Chondrocyte (in vitro differentiated cells): ENCODE data around the gene CDK9. TPM values are rescaled to one million over a fixed set of nuclear protein-coding genes. Genes with fewer than 3 reads are reported as not detected.

Experiments
- DNase-seq: peaks from one replicate; pipeline ENCODE4 v3.0.0; 2021; ENCODE audit warnings: mixed read lengths, low spot score
- H3K27ac Mint-ChIP-seq: one replicate; pipeline ENCODE4 v1.8.0; 2021; ENCODE audit warnings: mild to moderate bottlenecking, moderate library complexity, mixed read lengths; ENCODE audit not compliant: unreplicated experiment
- H3K27me3 Mint-ChIP-seq: 2 replicates; pipeline ENCODE4 v1.8.0; 2021; ENCODE audit warnings: low read depth, mixed read lengths
- H3K36me3 Mint-ChIP-seq: 2 replicates; pipeline ENCODE4 v1.8.0; 2021; ENCODE audit warnings: low read depth, mixed read lengths
- H3K4me1 Mint-ChIP-seq: 2 replicates; pipeline ENCODE4 v1.8.0; 2021; ENCODE audit warnings: low read depth, mild to moderate bottlenecking, mixed read lengths
- H3K4me3 Mint-ChIP-seq: one replicate; pipeline ENCODE4 v1.8.0; 2021; ENCODE audit warnings: mild to moderate bottlenecking, moderate library complexity, mixed read lengths; ENCODE audit not compliant: unreplicated experiment
- H3K9me3 Mint-ChIP-seq: 2 replicates; pipeline ENCODE4 v1.8.0; 2021; ENCODE audit warnings: low read depth, mixed read lengths
- total RNA-seq: library from RNA; stranded (reverse); gene quantifications from 3 replicates; pipeline ENCODE4 v1.2.1, GENCODE V29; 2021
- TF ChIP-seq, protein P1 (sequence below): fragments of 200-600 bp; sonication (generic); IDR thresholded peaks from 2 replicates; pipeline ENCODE4 v1.5.0; 2021; ENCODE audit warnings: antibody characterized with exemption, mild to moderate bottlenecking, moderate library complexity

CDK9 gene
- total RNA-seq, 1 donor from 2014 or later, result 60.3 TPM

DNA sequence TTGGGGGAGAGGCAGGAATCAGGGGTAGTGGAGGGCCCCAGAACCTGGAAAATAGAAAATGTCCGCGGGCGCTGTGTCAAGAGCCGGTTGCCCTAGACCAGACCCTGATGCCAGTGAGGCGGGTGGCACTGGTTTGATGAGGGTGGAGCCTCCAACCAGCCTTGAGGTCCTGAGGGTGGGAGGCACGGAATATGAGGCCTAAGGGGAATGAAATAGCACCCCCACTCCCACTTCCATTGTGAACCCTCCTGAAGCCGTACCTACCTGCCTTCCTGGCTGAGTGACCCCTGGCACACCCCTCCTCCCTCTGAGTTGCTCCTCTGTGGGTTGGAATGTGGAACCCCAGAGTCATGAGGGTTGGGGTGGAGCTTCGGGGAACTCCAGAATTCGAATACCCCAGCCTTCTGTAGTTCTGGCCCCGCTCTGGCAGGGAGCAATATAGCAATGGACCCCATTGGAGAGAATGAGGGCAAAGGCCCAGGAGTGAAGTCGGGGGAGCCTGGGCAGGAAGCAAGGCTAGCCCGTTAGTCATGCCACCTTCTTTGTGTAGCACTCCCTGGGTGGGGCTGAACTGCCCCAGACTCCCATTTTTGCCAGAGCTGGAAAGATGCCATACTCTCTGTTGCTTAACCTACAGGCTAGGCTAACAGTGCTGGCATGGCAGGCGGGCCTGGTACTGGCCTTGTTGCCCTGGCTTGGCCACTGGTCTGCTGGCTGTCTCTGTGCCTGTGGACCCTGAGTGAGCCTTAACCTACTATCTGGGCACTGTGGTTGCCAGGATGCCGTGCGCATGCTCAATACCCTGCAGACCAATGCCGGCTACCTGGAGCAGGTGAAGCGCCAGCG lies 17.9 kb downstream of the CDK9 start:
- Mint-ChIP-seq H3K27me3 (no peaks in the 10 kb centered on the region), H3K36me3 (peaks cover 6% of the 10 kb centered on the region), H3K4me1 (peaks cover 27% of the 10 kb centered on the region)

DNA sequence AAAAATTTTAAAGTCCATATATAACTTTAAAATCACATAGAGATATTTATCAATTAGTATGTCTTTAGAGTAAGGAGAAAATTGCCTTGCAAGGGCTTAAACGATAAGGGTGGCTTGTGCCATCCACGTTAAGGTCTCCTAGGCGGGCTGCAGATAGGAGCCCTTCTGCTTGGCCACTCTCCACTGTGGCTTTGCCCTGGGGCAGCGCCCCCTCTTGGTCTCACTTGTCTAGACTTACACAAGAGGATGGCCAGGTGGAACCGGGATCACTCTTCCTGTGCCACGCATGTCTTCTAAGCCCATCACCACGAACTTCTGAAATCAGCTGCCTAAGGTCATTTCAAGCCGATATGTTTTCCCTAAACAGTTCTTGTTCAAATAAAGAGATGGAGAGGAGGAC lies 19.8 kb downstream of the CDK9 start:
- H3K36me3 Mint-ChIP-seq, result peaks cover 6% of the 10 kb centered on the region
- no peak for DNase-seq
- no peaks in the 10 kb centered on the region for H3K27me3 Mint-ChIP-seq

More for the DNA sequence above, 17.9 kb downstream of the CDK9 start:
- no peak for DNase-seq
- peak overlapping the region; percentile 95 for H3K27ac Mint-ChIP-seq
- TF ChIP-seq, protein P1, sequence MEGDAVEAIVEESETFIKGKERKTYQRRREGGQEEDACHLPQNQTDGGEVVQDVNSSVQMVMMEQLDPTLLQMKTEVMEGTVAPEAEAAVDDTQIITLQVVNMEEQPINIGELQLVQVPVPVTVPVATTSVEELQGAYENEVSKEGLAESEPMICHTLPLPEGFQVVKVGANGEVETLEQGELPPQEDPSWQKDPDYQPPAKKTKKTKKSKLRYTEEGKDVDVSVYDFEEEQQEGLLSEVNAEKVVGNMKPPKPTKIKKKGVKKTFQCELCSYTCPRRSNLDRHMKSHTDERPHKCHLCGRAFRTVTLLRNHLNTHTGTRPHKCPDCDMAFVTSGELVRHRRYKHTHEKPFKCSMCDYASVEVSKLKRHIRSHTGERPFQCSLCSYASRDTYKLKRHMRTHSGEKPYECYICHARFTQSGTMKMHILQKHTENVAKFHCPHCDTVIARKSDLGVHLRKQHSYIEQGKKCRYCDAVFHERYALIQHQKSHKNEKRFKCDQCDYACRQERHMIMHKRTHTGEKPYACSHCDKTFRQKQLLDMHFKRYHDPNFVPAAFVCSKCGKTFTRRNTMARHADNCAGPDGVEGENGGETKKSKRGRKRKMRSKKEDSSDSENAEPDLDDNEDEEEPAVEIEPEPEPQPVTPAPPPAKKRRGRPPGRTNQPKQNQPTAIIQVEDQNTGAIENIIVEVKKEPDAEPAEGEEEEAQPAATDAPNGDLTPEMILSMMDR, result no peak
- peak overlapping the region; percentile 95 for H3K4me3 Mint-ChIP-seq
- no peaks in the 10 kb centered on the region for H3K9me3 Mint-ChIP-seq

DNA sequence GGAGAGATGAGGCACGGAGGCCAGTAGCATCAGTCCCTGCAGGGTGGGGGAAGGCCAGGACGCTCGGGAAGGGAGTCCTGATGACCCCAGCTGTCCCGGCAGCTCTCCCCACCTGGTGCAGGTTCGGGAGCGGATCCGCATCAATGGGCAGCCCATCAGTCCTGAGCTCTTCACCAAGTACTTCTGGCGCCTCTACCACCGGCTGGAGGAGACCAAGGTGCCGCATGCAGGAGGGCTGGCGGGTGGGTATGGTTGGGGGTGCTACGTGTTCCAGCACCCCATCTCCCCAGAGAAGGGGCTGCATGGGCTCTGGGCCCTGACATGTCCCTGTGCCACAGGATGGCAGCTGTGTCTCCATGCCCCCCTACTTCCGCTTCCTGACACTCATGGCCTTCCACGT lies 21.0 kb downstream of the CDK9 start:
- Mint-ChIP-seq H3K9me3 (no peaks in the 10 kb centered on the region), H3K27ac (no peak overlapping the region), H3K4me1 (peaks cover 22% of the 10 kb centered on the region), H3K4me3 (no peak overlapping the region), H3K36me3 (peaks cover 10% of the 10 kb centered on the region), H3K27me3 (no peaks in the 10 kb centered on the region)
- TF ChIP-seq, protein P1, result no peak
- DNase-seq, result no peak

More for the DNA sequence above, 19.8 kb downstream of the CDK9 start:
- Mint-ChIP-seq H3K27ac (no peak overlapping the region), H3K4me1 (peaks cover 27% of the 10 kb centered on the region), H3K4me3 (no peak overlapping the region), H3K9me3 (no peaks in the 10 kb centered on the region)
- TF ChIP-seq, protein P1, result peak; percentile 72

DNA sequence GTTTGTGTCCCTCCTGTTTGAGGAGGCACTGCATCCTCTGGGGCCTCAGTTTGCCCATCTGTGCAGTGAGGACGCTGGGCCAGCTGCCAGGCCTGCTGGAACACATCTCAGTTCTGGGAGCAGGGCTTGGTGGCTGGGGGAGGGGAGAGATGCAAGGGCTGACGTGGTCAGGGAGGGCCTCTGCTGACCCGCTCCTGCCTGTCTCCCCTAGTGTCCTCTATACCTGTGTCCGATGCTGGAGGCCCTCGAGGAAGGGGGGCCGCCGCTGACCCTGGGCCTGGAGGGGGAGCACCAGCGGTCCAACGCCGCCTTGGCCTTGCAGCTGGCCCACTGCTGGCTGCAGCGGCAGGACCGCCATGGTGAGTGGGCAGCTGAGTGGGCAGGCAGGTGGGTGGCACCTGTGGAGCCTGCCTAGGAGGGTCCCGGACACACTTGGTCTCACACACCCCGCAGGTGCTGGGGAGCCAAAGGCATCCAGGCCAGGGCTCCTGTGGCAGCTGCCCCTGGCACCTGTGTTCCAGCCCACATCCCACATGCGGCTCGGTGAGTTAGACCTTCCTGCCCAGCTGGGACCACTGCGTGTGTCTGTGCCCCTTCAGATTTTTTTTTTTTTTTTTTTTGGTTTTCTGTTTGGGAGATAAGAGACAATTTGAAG lies 22.6 kb downstream of the CDK9 start:
- H3K36me3 Mint-ChIP-seq, result peaks cover 17% of the 10 kb centered on the region
- H3K27me3 Mint-ChIP-seq, result no peaks in the 10 kb centered on the region
- TF ChIP-seq, protein P1, result no peak
- DNase-seq, result no peak
- H3K27ac Mint-ChIP-seq, result no peak overlapping the region
- no peaks in the 10 kb centered on the region for H3K9me3 Mint-ChIP-seq
- peaks cover 12% of the 10 kb centered on the region for H3K4me1 Mint-ChIP-seq
- no peak overlapping the region for H3K4me3 Mint-ChIP-seq

DNA sequence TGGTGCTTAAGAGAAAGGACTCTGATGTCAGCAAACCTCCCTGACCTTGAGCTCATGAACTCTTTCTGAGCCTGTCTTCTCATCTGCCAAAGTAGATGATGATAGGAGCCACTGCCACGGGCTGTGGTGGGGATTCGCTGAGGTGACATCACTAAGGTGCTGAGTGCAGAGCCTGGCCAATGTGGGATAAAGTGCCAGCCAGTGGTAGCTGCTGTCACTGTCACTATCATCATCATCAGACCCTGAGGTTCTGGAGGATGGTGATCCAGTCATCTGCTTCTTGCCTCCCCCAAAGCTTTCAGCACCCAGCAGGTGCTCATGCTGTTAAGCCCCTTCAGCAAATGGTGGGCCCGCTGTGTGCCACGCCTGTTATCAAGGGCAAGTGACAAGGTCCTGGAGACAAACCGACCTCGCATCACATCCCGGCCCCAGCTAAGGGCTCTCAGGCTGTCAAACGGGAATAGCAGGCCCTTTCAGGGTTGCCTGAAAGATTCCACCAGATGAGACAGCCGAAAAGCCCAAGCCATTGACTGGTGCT lies 23.2 kb downstream of the CDK9 start:
- Mint-ChIP-seq H3K27me3 (no peaks in the 10 kb centered on the region), H3K4me1 (peaks cover 7% of the 10 kb centered on the region), H3K36me3 (peaks cover 19% of the 10 kb centered on the region), H3K27ac (no peak overlapping the region), H3K4me3 (no peak overlapping the region), H3K9me3 (no peaks in the 10 kb centered on the region)
- TF ChIP-seq, protein P1, result no peak
- no peak for DNase-seq
